AG10803 (cell line): ENCODE data around the gene CDKAL1.

Experiments used
- DNase-seq: peaks from one replicate; pipeline ENCODE4 v3.0.0; 2010; ENCODE audit warnings: low read depth
- H3K4me3 ChIP-seq: 2 replicates; pipeline ENCODE4 v1.5.1; 2011; ENCODE audit warnings: mild to moderate bottlenecking, low read length, control low read depth
- CTCF ChIP-seq: conservative IDR thresholded peaks from 2 replicates; pipeline ENCODE4 v1.5.1; 2011; ENCODE audit warnings: mild to moderate bottlenecking, low read length, control low read depth, inconsistent platforms

The CDKAL1 gene

DNA sequence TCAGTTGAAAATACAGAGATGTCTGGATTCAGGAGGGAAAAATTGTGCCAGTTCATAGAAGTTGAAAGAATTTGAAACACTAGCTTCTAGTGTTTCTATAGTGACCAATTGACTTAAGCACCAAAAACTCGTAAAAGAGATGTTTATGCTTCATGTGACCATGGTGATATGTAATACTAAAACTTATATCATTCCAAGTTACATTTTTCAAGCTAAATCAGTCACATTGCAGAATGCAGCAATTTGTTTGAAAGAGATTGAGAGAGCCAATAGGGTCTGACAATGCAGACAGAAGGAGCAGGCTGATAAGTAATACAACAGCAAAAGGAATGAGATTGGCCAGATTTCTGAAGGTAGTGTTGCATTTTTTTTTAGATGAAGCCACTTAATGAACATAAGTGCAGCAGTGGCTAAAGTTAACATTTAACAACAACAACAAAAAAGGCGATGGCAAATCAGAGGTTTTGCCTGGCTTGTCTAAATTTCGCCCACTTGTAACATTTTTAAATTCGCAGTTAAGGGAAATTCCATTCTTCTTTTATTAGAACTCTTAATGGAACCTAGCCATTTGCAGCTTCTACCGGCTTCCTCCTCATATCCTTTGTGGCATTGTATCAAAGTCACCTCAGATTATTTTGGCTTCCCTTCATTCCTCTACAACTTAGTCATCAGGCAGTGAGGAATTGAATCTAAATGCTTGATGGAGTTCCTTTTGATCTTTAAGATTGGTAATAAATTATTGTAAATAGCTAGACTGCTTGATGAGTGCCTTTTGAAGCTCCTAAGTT lies 575.3 kb downstream of the CDKAL1 start:
- H3K4me3 ChIP-seq = no peak overlapping the region

GRCh38 chr6:21110684-21111083 lies 576.4 kb downstream of the CDKAL1 start:
- no peak for TF ChIP-seq CTCF
- DNase-seq = no peak
- no peak overlapping the region for H3K4me3 ChIP-seq

More for the DNA sequence above, 575.3 kb downstream of the CDKAL1 start:
- DNase-seq = peak; percentile 77
- no peak for TF ChIP-seq CTCF

GRCh38 chr6:21111093-21111725 lies 577.0 kb downstream of the CDKAL1 start:
- TF ChIP-seq CTCF = no peak
- H3K4me3 ChIP-seq = no peak overlapping the region
- no peak for DNase-seq

GRCh38 chr6:21115111-21115510 lies 580.9 kb downstream of the CDKAL1 start:
- no peak overlapping the region for H3K4me3 ChIP-seq
- TF ChIP-seq CTCF = no peak
- DNase-seq = peak; percentile 61

DNA sequence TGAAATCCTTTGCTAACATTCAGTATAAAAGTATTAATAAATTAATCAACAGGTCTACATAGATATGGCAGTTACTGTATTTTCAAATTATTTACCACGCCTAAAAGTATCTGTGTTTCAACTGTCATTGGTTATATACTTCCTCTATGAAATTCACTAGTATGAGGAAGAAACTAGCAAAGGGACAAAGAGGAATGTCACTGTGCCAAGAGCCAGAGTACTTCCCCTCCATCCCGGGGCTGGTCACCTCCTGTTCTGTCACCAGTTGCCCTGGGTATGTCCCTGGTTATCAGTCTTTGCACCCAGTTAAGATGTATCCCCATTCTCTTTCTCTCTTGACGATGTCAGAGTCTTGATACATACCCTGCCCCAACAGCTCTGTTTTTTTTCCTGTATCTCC lies 582.5 kb downstream of the CDKAL1 start:
- TF ChIP-seq CTCF = no peak
- H3K4me3 ChIP-seq = no peak overlapping the region
- no peak for DNase-seq

- no peak for DNase-seq
- no peak for TF ChIP-seq CTCF
- H3K4me3 ChIP-seq = no peak overlapping the region
These were observed 584.0 kb downstream of the CDKAL1 start for GRCh38 chr6:21118216-21118780.
